HEK293 (cell line): Measurements from ENCODE around the gene OR10H3.

ENCODE experiments used
- KLF17 ChIP-seq: fragments of 450-650 bp; formaldehyde crosslinking; IDR thresholded peaks from 2 replicates; pipeline ENCODE4 v1.5.1; 2016; ENCODE audit warnings: missing biosample characterization, missing genetic modification characterization
- ZBTB11 ChIP-seq: fragments of 450-650 bp; formaldehyde crosslinking; conservative IDR thresholded peaks from 2 replicates; pipeline ENCODE4 v1.5.1; 2016; ENCODE audit warnings: low read depth, missing biosample characterization, missing genetic modification characterization
- ZFP37 ChIP-seq: fragments of 450-650 bp; formaldehyde crosslinking; IDR thresholded peaks from 2 replicates; pipeline ENCODE4 v1.5.1; 2016; ENCODE audit warnings: missing biosample characterization, missing genetic modification characterization
- ZNF132 ChIP-seq: fragments of 450-650 bp; formaldehyde crosslinking; IDR thresholded peaks from 2 replicates; pipeline ENCODE4 v1.5.1; 2017; ENCODE audit warnings: missing biosample characterization, missing genetic modification characterization, borderline replicate concordance
- ZNF350 ChIP-seq: fragments of 450-650 bp; formaldehyde crosslinking; IDR thresholded peaks from 2 replicates; pipeline ENCODE4 v1.5.0; 2017; ENCODE audit warnings: missing biosample characterization, mild to moderate bottlenecking, missing genetic modification characterization
- ZNF362 ChIP-seq: fragments of 450-650 bp; formaldehyde crosslinking; IDR thresholded peaks from 2 replicates; pipeline ENCODE4 v1.5.1; 2016; ENCODE audit warnings: missing biosample characterization, missing genetic modification characterization
- ZNF510 ChIP-seq: fragments of 450-650 bp; formaldehyde crosslinking; IDR thresholded peaks from 2 replicates; pipeline ENCODE4 v1.5.1; 2018; ENCODE audit warnings: mild to moderate bottlenecking, missing genetic modification characterization, missing biosample characterization; ENCODE audit not compliant: insufficient replicate concordance
- ZNF596 ChIP-seq: fragments of 450-650 bp; IDR thresholded peaks from 2 replicates; pipeline ENCODE4 v1.5.0; 2018; ENCODE audit warnings: missing biosample characterization, mild to moderate bottlenecking, missing genetic modification characterization, moderate library complexity
- ZNF600 ChIP-seq: fragments of 450-650 bp; formaldehyde crosslinking; IDR thresholded peaks from 2 replicates; pipeline ENCODE4 v1.5.1; 2016; ENCODE audit warnings: missing biosample characterization, missing genetic modification characterization
- TF ChIP-seq, protein P1 (sequence below): fragments of 450-650 bp; formaldehyde crosslinking; IDR thresholded peaks from 2 replicates; pipeline ENCODE4 v1.5.1; 2016; ENCODE audit warnings: missing biosample characterization, missing genetic modification characterization

- no peak for TF ChIP-seq ZNF600
- TF ChIP-seq ZFP37 (tag by site-specific recombination) = no peak
- TF ChIP-seq KLF17 (tag by site-specific recombination) = no peak
- no peak for TF ChIP-seq ZNF596
- TF ChIP-seq, protein P1, sequence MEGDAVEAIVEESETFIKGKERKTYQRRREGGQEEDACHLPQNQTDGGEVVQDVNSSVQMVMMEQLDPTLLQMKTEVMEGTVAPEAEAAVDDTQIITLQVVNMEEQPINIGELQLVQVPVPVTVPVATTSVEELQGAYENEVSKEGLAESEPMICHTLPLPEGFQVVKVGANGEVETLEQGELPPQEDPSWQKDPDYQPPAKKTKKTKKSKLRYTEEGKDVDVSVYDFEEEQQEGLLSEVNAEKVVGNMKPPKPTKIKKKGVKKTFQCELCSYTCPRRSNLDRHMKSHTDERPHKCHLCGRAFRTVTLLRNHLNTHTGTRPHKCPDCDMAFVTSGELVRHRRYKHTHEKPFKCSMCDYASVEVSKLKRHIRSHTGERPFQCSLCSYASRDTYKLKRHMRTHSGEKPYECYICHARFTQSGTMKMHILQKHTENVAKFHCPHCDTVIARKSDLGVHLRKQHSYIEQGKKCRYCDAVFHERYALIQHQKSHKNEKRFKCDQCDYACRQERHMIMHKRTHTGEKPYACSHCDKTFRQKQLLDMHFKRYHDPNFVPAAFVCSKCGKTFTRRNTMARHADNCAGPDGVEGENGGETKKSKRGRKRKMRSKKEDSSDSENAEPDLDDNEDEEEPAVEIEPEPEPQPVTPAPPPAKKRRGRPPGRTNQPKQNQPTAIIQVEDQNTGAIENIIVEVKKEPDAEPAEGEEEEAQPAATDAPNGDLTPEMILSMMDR (tag by site-specific recombination) = no peak
- TF ChIP-seq ZNF350 (tag by site-specific recombination) = no peak
- no peak for TF ChIP-seq ZBTB11 (tag by site-specific recombination)
- TF ChIP-seq ZNF362 (tag by site-specific recombination) = no peak
- no peak for TF ChIP-seq ZNF132 (tag by site-specific recombination)
- TF ChIP-seq ZNF510 (tag by site-specific recombination) = no peak
Measured at GRCh38 chr19:15788594-15789270, 50.9 kb downstream of the OR10H3 start.
